Measurements from ENCODE around the gene ARHGAP31. TPM values are rescaled to one million over a fixed set of nuclear protein-coding genes. Genes with fewer than 3 reads are reported as not detected.
"Not testable (repeated sequence)": the region's sequence is repeated elsewhere in the genome, so short reads cannot be mapped to it uniquely, and the experiment has no call there.

Gene ARHGAP31
- total RNA-seq, 2 donors from 2014 or later, result 6.5 to 8.9 TPM

- Histone ChIP-seq H3K9me3 (no peaks in the 10 kb centered on the region), H3K27ac (no peak overlapping the region), H3K4me1 (peaks cover 3% of the 10 kb centered on the region), H3K9ac (ENCODE audit: low read depth in 2 of 2, low read length in 2 of 2) (no peak overlapping the region), H3K4me3 (no peak overlapping the region), H3K27me3 (no peaks in the 10 kb centered on the region), H3K36me3 (no peaks in the 10 kb centered on the region)
- DNase-seq, result no peak
- intact Hi-C loops (cut with DNase I), result no loop called here
- TF ChIP-seq CTCF (IDR thresholded peaks at IDR 0.05), result no peak
These were observed 55.3 kb downstream of the ARHGAP31 start for GRCh38 chr3:119349354-119350041.

GRCh38 chr3:119350114-119350513 lies 55.9 kb downstream of the ARHGAP31 start:
- intact Hi-C loops (cut with DNase I), result no loop called here
- H3K9me3 ChIP-seq, result no peaks in the 10 kb centered on the region
- H3K4me3 ChIP-seq, result no peak overlapping the region
- H3K9ac ChIP-seq (ENCODE audit: low read depth in 2 of 2, low read length in 2 of 2), result no peak overlapping the region
- no peaks in the 10 kb centered on the region for H3K36me3 ChIP-seq
- H3K27me3 ChIP-seq, result no peaks in the 10 kb centered on the region
- H3K4me1 ChIP-seq, result peaks cover 3% of the 10 kb centered on the region
- H3K27ac ChIP-seq, result no peak overlapping the region
- no peak for DNase-seq
- no peak for TF ChIP-seq CTCF (IDR thresholded peaks at IDR 0.05)

GRCh38 chr3:119351581-119351980 lies 57.4 kb downstream of the ARHGAP31 start:
- Histone ChIP-seq H3K27ac (no peak overlapping the region), H3K9ac (ENCODE audit: low read depth in 2 of 2, low read length in 2 of 2) (no peak overlapping the region), H3K4me1 (peaks cover 3% of the 10 kb centered on the region), H3K9me3 (no peaks in the 10 kb centered on the region), H3K4me3 (no peak overlapping the region), H3K36me3 (no peaks in the 10 kb centered on the region), H3K27me3 (no peaks in the 10 kb centered on the region)
- no peak for TF ChIP-seq CTCF (IDR thresholded peaks at IDR 0.05)
- intact Hi-C loops (cut with DNase I), result no loop called here
- no peak for DNase-seq

- H3K9me3 ChIP-seq, result no peaks in the 10 kb centered on the region
- H3K27me3 ChIP-seq, result no peaks in the 10 kb centered on the region
- no peak for DNase-seq
- H3K27ac ChIP-seq, result no peak overlapping the region
- no peak overlapping the region for H3K4me3 ChIP-seq
- no peaks in the 10 kb centered on the region for H3K36me3 ChIP-seq
- no peak overlapping the region for H3K9ac ChIP-seq (ENCODE audit: low read depth in 2 of 2, low read length in 2 of 2)
- peaks cover 3% of the 10 kb centered on the region for H3K4me1 ChIP-seq
- no peak for TF ChIP-seq CTCF (IDR thresholded peaks at IDR 0.05)
- intact Hi-C loops (cut with DNase I), result no loop called here
These were observed 57.9 kb downstream of the ARHGAP31 start for GRCh38 chr3:119352034-119352609.

- no peaks in the 10 kb centered on the region for H3K36me3 ChIP-seq
- H3K27ac ChIP-seq, result no peak overlapping the region
- H3K27me3 ChIP-seq, result no peaks in the 10 kb centered on the region
- intact Hi-C loops (cut with DNase I), result no loop called here
- H3K4me3 ChIP-seq, result no peak overlapping the region
- TF ChIP-seq CTCF (IDR thresholded peaks at IDR 0.05), result no peak
- H3K9ac ChIP-seq (ENCODE audit: low read depth in 2 of 2, low read length in 2 of 2), result no peak overlapping the region
- H3K9me3 ChIP-seq, result no peaks in the 10 kb centered on the region
- peaks cover 3% of the 10 kb centered on the region for H3K4me1 ChIP-seq
- no peak for DNase-seq
These were observed 58.8 kb downstream of the ARHGAP31 start for GRCh38 chr3:119352863-119353527.

- intact Hi-C loops (cut with DNase I); H3K9ac ChIP-seq (ENCODE audit: low read depth in 2 of 2, low read length in 2 of 2); H3K27ac ChIP-seq; DNase-seq; H3K27me3 ChIP-seq; H3K4me1 ChIP-seq; H3K36me3 ChIP-seq; H3K4me3 ChIP-seq; H3K9me3 ChIP-seq: not testable (repeated sequence)
These were observed 61.4 kb downstream of the ARHGAP31 start for GRCh38 chr3:119355608-119356007.

Data from colonic mucosa (tissue), 4 donors.